ENCODE results near the gene THOC2. TPM values are rescaled to one million over a fixed set of nuclear protein-coding genes. Genes with fewer than 3 reads are reported as not detected.
A peak's percentile ranks its signal among the peaks of the same experiment; 100 is the strongest.
"Not testable (repeated sequence)": the region's sequence is repeated elsewhere in the genome, so short reads cannot be mapped to it uniquely, and the experiment has no call there.

Gene THOC2
- total RNA-seq, 1 donor from 2014 or later: 74.5 TPM

DNA sequence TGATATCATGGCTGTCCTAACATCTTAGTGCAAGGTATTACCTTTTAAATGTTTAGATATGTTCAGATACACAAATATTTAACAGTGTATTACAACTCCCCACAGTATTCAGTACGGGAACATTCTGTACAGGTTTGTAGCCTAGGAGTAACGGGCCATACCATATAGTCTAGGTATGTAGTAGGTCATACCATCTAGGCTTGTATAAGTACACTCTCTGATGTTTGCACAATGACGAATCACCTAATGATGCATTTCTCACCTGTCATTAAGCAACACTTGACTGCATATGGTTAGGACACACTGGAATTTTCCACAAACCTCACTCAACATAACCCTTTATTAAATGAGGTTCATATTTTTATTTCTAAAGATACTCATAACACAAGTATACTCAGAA is 67.7 kb downstream of the THOC2 start:
- no peak for DNase-seq

DNA sequence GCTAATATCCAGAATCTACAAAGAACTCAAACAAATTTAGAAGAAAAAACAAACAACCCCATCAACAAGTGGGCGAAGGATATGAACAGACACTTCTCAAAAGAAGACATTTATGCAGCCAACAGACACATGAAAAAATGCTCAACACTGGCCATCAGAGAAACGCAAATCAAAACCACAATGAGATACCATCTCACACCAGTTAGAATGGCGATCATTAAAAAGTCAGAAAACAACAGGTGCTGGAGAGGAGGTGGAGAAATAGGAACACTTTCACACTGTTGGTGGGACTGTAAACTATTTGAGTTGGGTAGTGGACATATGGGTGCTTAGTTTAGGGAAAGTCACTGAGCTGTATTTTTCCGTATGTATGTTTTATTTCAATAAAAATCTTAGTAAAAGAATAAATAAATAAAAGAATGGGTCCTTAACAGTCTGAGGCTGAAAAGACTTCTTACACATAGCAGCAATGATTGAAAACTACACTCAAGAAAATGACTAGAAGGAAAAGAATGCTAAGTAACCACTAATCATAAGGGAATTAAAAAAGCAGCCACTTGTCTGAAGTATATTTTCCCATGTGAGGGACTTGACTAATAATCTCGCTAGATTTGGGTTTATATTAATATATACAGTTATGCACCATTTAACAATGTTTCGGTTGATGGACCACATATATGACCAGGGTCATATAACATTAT is 68.2 kb downstream of the THOC2 start:
- not testable (repeated sequence) for DNase-seq

DNA sequence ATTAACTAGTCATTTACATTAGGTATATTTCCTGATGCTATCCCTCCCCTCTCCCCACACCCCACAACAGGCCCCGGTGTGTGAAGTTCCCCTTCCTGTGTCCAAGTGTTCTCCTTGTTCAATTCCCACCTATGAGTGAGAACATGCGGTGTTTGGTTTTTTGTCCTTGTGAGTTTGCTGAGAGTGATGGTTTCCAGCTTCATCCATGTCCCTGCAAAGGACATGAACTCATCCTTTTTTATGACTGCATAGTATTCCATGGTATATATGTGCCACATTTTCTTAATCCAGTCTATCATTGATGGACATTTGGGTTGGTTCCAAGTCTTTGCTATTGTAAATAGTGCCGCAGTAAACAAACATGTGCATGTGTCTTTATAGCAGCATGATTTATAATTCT is 69.1 kb downstream of the THOC2 start:
- not testable (repeated sequence) for DNase-seq

DNA sequence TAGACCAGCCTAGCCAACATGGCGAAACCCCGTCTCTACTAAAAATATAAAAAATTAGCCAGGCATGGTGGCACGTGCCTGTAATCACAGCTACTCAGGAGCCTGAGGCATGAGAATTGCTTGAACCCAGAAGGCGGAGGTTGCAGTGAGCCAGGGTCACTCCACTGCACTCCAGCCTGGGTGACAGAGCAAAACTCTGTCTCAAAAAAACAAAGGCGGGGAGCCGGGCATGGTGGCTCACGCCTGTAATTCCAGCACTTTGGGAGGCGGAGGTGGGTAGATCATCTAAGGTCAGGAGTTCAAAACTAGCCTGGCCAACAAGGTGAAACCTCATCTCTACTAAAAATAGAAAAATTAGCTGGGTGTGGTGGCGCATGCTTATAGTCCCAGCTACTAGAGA is 76.3 kb downstream of the THOC2 start:
- not testable (repeated sequence) for DNase-seq

DNA sequence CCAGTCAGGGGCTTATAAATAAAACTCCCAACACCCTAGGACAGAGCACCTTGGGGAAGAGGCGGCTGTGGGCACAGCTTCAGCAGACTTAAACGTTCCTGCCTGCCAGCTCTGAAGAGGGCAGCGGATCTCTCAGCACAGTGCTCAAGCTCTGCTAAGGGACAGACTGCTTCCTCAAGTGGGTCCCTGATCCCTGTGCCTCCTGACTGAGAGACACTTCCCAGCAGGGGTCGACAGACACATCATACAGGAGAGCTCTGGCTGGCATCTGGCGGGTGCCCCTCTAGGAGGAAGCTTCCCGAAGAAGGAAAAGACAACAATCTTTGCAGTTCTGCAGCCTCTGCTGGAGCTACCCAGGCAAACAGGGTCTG is 84.1 kb downstream of the THOC2 start:
- DNase-seq: not testable (repeated sequence)

DNA sequence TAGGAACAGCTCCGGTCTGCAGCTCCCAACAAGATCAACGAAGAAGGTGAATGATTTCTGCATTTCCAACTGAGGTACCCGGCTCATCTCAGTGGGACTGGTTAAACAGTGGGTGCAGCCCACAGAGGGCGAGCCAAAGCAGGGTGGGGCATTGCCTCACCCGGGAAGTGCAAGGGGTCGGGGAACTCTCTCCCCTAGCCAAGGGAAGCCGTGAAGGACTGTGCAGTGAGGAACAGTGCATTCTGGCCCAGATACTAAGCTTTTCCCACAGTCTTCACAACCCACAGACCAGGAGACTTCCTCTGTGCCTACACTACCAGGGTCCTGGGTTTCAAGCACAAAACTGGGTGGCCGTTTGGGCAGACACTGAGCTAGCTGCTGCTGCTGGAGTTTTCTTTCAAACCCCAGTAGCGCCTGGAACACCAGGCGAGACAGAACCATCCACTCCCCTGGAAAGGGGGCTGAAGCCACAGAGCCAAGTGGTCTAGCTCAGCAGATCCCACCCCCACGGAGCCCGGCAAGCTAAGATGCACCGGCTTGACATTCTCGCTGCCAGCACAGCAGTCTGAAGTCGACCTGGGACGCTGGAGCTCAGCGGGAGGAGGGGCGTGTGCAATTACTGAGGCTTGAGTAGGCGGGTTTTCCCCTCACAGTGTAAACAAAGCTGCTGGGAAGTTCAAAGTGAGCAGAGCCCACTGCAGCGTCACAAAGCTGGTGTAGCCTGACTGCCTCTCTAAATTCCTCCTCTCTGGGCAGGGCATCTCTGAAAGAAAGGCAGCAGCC is 84.6 kb downstream of the THOC2 start:
- DNase-seq: peak; percentile 5

DNA sequence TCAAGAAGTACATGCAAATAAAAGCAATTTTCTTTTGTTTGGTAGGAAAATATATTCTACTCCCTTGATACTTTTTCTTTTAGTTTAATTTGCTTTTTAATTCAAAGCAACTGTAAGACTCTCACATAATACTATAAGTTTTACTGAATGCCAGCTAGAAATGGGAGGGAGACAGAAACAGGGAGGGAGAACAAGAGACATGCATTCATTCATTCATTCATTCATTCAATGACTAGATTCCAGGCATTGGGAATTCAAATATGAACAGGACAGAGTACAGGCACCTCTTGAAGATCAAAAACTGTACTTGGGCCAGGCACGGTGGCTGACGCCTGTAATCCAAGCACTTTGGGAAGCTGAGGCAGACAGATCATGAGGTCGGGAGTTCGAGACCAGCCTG is 85.6 kb downstream of the THOC2 start:
- DNase-seq: no peak

DNA sequence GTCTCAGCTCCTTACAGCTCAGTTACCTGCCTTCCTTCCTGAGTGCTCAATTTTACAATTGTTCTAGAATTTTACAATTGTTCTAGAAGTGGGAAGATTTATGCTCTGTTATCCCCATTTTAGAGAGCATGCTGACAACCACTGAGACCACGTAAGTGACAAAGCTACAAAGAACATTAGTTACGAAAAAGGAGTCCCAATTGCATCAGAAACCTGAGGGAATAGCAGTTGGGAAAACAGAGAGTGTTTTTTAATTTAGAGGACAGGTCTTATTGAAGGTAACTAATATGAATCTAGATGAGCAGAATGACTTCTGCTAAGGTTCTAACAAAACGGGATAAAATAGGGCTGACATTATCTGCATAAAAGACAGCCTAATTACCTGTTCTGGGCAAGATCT is 103.3 kb downstream of the THOC2 start:
- DNase-seq: no peak

DNA sequence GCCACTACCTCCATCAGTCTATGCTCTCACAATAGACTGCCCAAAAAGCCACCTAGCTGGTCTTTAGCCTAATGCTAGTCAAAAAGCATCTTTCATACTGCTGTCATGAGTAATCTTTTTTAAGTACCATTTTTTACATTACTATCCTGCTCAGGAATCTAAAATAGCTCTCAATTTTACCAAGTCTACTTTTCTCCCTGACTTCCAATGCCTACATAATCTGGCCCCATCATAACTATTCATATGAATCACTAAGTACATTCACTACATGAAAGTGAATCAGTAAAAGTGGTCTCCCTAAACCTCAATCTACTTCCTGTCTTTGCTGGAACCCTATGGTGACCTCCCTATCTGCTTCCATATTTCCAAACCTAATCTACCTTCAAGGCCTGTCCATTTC is 105.9 kb downstream of the THOC2 start:
- DNase-seq: no peak

DNA sequence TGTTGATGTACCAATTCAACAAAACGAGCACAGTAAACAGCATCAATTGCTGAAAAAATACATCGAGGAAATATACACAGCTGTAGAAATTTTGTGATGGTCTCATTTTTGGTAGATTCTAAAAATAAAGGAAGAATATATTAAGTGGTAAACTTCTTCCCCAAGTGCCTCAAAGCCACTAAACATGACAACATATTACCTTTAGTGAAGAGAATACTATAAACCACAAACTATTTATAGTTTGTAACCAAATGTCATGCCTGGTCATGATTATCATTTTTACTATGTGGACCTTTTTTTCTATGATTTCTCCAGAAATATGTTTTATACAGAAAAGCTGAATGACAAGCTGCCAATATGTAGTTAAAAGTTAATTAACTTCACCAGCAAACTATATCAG is 106.9 kb downstream of the THOC2 start:
- DNase-seq: no peak

DNA sequence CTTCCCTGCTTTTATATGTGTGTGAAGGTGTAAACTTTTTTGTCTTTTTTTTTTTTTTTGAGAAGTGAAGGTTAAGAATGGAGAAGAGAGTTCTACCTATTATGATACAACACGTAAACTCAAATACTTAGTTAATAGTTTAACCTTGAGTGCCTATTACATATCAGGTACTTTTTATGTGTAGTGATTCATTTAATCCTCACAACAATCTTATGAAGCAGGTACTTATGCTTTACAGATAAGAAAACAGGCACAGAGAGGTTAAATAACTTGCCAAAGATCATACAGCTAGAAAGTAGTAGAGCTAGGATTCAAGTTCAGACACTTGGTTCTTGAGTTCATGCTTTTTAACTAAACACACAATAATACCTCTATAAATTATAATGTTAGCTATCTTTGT is 107.4 kb downstream of the THOC2 start:
- no peak for DNase-seq

DNA sequence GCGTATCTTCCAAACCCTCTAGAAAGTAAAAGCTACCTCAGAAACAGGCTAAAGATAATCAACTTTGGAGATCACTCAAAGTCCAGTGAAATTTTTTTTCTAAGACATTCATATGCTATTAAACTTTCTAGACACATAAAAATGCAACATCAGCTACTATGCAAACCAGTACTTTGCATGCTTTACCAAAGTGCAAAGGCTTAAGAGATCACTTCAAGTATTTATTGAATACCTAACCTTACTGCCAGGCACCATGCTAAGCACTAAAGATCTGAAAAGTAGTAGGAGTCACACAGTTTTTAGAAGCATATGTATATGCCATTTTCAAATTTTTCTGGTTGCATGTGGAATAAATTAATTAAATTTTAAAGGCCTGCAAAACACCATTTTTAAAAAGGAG is 115.8 kb downstream of the THOC2 start:
- no peak for DNase-seq

DNA sequence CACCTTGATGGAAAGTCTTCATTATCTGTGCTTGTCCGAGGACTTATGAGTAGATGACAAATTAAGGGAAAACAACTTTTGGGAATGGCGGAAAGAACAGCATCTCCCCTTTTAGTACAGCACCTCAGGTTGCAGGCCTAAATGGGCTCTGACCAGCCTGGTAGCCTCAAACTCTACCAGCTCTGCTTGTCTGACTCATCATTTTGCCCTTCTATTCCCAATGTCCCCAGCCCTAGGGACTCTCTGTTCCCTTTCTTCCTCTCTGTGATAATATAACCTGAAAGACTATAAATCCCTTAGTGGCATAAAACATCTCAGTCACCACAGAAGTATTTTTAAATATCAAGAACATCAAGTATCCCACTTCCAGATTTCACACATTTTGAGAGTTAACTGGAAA is 121.9 kb downstream of the THOC2 start:
- no peak for DNase-seq

DNA sequence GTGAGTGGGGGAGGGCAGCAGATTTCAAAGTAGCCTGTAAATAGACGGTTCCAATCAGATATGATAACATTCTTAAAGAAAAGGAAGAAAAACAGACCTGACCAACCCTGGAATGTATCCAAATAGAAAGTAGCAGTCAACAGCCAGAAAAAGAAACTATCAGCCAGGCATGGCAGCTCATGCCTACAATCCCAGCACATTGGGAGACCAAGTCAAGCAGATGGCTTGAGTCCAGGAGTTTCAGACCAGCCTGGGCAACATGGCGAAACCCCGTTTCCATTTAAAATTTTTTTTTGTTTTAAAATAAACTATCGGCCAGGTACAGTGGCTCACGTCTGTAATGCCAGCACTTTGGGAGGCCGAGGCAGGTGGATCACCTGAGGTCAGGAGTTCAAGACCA is 125.0 kb downstream of the THOC2 start:
- no peak for DNase-seq

DNA sequence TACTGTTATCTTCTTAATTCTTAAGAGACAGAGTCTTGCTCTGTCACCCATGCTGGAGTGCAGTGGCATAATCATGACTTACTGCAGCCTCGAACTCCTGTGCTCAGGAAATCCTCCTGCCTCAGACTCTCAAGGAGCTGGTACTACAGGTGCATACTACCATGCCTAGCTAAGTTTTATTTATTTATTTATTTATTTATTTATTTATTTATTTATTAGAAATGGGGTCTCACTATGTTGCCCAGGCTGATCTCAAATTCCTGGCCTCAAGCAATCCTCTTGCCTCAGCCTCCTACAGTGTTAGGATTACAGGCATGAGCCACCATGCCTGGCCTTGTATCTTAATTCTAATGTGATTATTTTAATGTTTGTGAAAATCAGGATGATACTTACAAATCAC is 125.6 kb downstream of the THOC2 start:
- DNase-seq: no peak

DNA sequence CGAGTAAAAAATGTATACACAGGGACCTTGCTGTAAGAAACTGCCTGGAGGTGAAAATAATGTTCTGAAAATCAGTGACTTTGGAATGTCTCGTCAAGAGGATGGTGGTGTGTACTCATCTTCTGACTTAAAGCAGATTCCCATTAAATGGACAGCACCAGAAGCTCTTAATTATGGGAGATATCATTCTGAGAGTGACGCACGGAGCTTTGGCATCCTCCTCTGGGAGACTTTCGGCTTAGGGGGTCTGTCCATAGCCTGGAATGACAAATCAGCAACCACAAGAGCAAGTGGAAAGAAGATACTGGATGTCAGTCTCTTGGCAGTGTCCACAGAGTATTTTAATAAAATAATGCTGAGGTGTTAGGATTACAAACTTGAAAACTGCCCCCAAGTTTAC is 129.4 kb downstream of the THOC2 start:
- no peak for DNase-seq

DNA sequence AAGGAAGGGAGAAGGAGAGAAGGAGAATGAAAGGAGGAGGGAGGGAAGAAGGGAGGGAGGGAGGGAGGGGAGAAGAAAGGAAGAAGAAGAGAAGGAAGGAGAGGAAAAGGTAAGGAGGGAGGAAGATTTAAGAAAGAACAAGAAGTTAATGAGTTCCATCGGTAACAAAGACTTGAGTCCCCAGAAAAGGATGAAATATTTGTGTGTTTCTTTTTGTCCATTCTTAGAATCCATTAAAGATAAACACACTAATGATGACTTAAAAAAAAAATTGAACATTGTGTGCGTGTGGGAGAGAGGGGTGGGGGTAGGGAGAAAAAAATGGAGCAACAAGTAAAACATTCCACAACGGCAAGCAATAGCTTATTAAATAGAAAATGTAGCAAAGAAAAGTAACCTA is 131.4 kb downstream of the THOC2 start:
- DNase-seq: no peak

DNA sequence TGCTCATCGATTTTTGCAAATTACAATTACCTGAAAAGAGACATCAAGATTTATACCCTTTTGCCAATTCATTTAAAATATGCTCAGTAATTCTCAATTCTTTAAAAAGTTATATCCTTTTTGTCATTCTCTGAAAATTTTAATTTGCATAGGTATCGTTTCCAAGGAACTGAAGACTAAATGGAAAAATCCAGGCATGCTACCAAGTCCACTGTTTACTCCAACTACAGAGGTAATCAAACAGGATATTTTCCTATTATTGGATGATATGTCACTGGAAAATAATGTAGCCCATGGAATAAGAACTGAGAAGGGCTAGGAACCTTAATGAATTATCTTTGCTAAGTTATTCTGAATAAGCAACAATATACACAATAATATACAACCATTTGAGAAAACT is 132.7 kb downstream of the THOC2 start:
- no peak for DNase-seq

DNA sequence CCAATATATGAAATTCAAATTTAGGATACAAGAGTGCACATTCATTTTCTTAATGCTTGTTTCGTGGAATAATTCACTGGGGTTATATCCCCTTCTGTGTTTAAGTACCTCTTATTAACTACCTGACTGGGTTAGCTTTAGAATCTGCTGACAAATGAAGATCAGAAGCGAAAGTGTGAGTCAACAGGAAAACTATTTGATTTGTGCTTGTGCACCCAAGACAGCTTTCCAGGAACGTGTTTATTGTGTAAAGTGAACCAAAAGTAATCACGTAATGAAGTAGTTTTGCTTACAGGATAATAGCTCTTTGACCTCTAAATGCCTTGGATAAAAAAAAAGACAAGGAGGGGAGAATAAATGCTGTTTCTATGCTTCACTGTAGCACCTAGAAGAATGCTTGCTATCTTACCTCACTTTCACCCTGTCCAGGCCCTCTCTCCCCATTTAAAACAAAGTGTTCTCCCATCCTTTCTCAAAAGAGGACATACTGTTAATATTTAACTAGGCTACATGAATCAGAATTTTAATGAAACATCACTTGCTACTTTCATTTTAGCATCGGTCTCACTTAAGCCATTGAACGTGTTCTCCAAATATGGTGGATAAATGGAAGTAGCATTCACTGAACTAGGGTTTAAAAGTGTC is 141.9 kb downstream of the THOC2 start:
- peak; percentile 42 for DNase-seq

DNA sequence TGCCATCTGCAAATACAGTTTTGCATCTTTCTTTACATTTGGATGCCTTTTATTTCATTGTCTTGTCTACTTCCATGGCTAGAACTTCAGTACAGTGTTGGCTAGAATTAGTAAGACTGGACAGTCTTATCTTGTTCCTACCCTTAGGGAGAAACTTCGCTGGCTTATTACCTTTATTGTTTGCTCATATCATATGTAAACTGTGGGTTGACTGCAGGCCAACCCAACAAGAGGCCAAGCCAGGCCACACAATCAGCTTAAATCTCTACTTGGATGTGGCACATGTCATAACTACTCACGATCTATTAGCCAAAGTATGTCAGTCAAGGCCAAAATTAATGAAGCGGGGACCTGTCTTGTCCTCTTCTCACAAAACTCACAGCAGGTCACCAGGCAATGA is 144.1 kb downstream of the THOC2 start:
- DNase-seq: no peak

DNA sequence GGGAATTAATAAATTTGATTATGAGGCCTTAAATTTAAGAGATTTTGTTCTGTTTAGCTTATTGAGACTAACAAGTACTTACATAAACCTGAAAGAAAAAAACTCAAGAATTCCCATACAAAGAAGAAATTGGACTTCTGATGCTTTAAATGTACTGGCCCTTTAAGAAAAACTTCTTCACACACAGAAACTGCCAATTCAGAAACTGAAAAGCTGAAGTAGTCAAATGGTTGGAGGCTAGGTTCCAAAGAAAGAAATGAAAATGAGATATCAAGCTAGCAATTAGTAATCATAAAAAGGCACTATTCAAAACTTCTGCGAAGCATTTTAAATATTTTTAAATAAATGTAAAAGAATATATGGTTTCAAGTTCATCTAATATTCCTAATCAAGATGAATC is 151.3 kb downstream of the THOC2 start:
- no peak for DNase-seq

DNA sequence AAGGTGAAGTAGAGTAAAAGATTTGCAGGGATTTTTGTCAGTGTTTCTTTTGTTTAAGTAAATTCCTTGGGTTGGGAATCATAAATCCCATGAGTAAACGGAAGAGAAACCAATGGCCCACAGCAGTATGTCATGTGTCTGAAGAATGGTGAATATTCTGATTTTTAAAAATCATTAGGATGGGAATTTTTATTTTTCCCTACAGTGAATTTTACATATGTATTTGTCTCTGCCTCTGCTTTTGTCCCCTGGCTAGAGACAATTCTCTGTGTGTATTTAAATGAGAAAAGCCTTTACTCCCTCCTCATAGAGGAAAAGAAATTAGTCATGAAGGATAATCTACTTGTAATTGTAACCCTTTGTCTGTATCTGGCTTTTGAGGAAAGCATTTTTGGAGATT is 152.1 kb downstream of the THOC2 start:
- DNase-seq: no peak

DNA sequence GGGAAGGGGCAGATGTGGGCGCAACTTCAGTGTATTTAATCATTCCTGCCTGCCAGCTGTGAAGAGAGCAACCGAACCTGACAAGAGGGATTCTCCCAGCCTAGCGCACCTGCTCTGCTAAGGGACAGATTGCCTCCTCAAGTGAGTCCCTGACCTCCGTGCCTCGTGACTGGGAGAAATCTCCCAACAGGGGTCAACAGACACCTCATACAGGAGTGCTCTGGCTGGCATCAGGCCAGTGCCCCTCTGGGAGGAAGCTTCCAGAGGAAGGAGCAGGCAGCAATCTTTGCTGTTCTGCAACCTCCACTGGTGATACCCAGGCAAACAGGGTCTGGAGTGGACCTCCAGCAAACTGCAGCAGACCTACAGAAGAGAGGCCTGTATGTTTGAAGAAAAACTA is 158.8 kb downstream of the THOC2 start:
- DNase-seq: not testable (repeated sequence)

DNA sequence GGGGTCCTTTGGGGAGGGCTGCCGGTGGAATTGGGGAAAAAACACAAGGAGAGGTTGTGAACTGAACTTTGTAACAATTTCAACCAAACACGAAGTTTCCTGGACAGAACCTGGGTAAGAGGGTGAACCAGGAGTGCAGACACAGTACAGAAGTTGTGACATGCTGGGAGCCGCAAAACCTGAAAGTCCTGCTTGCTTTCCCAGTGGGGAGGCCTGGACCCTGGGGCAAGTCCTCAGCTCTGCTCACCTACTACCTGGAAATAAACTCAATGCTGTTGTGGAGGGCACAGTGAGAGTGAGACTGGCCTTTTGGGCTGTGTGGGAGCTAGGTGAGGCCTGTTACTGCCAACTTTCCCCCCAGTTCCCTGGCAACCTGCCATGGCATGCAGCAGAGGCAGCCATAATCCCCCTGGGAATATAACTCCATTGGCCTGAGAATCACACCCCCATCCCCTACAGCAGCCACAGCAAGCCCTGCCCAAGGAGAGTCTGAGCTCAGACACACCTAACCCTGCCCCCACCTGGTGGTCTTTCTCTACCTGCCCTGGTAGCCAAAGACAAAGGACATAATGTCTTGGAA is 162.8 kb downstream of the THOC2 start:
- no peak for DNase-seq

Measured in dermis blood vessel endothelial cell (primary cell).